GM19467 (cell line): ENCODE results near the gene NTRK1.

Experiments
- ATAC-seq: cut with Tn5 transposase; IDR thresholded peaks from one replicate; pipeline ENCODE4 v1.9.1; 2021; ENCODE audit warnings: mild to moderate bottlenecking, moderate library complexity; ENCODE audit not compliant: unreplicated experiment

Gene NTRK1

GRCh38 chr1:156877433-156878170 is 16.9 kb downstream of the NTRK1 start:
- ATAC-seq, result no peak

GRCh38 chr1:156879876-156880275 is 19.2 kb downstream of the NTRK1 start:
- no peak for ATAC-seq

- ATAC-seq, result no peak
Observed at GRCh38 chr1:156880473-156880872, 19.8 kb downstream of the NTRK1 start.

- ATAC-seq, result no peak
Observed at GRCh38 chr1:156881101-156881500, 20.4 kb downstream of the NTRK1 start.

GRCh38 chr1:156881663-156882062 is 21.0 kb downstream of the NTRK1 start:
- ATAC-seq, result no peak

- ATAC-seq, result no peak
Observed at GRCh38 chr1:156882543-156882942, 21.9 kb downstream of the NTRK1 start.

- no peak for ATAC-seq
Observed at GRCh38 chr1:156883919-156884318, 23.3 kb downstream of the NTRK1 start.

GRCh38 chr1:156884560-156885184 is 24.0 kb downstream of the NTRK1 start:
- ATAC-seq, result no peak

GRCh38 chr1:156885314-156885713 is 24.6 kb downstream of the NTRK1 start:
- no peak for ATAC-seq

GRCh38 chr1:156885880-156886355 is 25.3 kb downstream of the NTRK1 start:
- no peak for ATAC-seq

- no peak for ATAC-seq
Observed at GRCh38 chr1:156886583-156887281, 26.1 kb downstream of the NTRK1 start.

GRCh38 chr1:156887317-156887716 is 26.7 kb downstream of the NTRK1 start:
- ATAC-seq, result no peak

- no peak for ATAC-seq
Observed at GRCh38 chr1:156887734-156888133, 27.1 kb downstream of the NTRK1 start.

- no peak for ATAC-seq
Observed at GRCh38 chr1:156889802-156890580, 29.3 kb downstream of the NTRK1 start.

GRCh38 chr1:156892190-156893047 is 31.8 kb downstream of the NTRK1 start:
- no peak for ATAC-seq

- no peak for ATAC-seq
Observed at GRCh38 chr1:156893048-156893953, 32.6 kb downstream of the NTRK1 start, which contains the start of gene PEAR1. TSS of gene PEAR1 (plus strand) at chr1:156893718. CDS start at chr1:156903927, 10,209 bp downstream.

- no peak for ATAC-seq
Observed at GRCh38 chr1:156894001-156894400, 33.3 kb downstream of the NTRK1 start.

GRCh38 chr1:156894711-156895454 is 34.2 kb downstream of the NTRK1 start:
- no peak for ATAC-seq
